D721Med (cell line): ENCODE data around the gene SCYGR6.
A peak's percentile ranks its signal among the peaks of the same experiment; 100 is the strongest.
"Not testable (repeated sequence)": the region's sequence is repeated elsewhere in the genome, so short reads cannot be mapped to it uniquely, and the experiment has no call there.

Source experiments
- DNase-seq: peaks from one replicate; pipeline ENCODE4 v3.0.0; 2011; ENCODE audit warnings: low spot score; ENCODE audit not compliant: insufficient read length
- FAIRE-seq: peaks from 2 replicates; lab custom pipeline; 2011; peaks lifted over from hg19 to GRCh38; lab: Jason Lieb, UNC
- TF ChIP-seq, protein P1 (sequence below): IDR thresholded peaks from 2 replicates; pipeline ENCODE4 v1.5.1; 2012; ENCODE audit warnings: mild to moderate bottlenecking, control low read depth; ENCODE audit not compliant: insufficient read depth; ENCODE audit errors: missing control alignments

Gene SCYGR6

DNA sequence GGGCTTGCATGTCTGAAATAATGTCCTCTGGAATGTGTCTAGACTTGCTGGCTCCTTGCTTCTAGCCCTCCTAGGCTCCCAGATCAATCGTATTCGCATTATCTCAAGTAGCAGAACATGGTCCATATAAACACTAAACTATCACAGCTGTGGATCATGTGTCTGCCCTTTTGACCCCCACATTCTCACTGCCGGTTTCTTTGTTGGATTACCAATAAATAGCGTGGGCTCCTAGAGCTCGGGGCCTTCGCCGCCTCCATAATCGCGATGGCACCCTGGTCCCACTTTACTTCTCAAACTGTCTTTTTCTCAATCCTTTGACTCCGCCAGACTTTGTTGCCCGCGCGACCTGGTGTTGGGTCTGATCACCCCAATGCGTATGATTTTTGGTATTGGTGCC is 14.8 kb upstream of the SCYGR6 start:
- no peak for FAIRE-seq
- TF ChIP-seq, protein P1, sequence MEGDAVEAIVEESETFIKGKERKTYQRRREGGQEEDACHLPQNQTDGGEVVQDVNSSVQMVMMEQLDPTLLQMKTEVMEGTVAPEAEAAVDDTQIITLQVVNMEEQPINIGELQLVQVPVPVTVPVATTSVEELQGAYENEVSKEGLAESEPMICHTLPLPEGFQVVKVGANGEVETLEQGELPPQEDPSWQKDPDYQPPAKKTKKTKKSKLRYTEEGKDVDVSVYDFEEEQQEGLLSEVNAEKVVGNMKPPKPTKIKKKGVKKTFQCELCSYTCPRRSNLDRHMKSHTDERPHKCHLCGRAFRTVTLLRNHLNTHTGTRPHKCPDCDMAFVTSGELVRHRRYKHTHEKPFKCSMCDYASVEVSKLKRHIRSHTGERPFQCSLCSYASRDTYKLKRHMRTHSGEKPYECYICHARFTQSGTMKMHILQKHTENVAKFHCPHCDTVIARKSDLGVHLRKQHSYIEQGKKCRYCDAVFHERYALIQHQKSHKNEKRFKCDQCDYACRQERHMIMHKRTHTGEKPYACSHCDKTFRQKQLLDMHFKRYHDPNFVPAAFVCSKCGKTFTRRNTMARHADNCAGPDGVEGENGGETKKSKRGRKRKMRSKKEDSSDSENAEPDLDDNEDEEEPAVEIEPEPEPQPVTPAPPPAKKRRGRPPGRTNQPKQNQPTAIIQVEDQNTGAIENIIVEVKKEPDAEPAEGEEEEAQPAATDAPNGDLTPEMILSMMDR, result no peak
- no peak for DNase-seq

DNA sequence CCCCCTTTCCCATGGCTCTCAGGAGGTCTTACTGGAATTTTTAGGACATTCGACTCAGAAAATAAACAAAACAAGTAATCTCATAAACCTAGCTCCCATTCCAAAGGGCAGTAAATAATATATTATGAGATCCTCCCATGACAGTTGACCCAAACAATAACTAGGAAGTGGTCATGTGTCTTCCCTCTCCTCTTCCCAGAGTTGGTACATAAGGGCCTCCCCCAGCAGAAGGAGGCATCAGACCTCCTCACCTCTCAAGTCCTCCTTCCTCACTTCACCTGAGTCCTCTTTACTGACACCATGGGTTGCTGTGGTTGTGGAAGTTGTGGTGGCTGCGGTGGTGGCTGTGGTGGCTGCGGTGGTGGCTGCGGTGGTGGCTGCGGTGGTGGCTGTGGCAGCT is 3.5 kb upstream of the SCYGR6 start, which contains the start of gene SCYGR7:
TSS of gene SCYGR7 (plus strand) at position 301 of the 400 bp plus-strand sequence. CDS start at position 301, 0 bp downstream.
- TF ChIP-seq, protein P1, result no peak
- DNase-seq, result no peak
- no peak for FAIRE-seq

DNA sequence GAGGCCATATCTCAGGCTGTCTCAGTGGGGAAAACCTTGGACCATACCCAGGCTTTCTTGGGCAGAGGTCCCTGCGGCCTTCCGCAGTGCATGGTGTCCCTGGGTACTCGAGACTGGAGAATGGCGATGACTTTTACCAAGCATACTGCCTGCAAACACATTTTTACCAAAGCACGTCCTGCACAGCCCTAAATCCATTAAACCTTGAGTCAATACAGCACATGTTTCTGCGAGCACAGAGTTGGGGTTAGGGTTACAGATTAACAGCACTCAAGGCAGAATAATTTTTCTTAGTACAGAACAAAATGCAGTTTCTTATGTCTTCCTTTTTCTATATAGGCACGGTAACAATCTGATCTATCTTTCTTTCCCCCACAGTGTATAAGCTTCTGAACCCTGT is 1.7 kb downstream of the SCYGR6 start:
- not testable (repeated sequence) for FAIRE-seq

DNA sequence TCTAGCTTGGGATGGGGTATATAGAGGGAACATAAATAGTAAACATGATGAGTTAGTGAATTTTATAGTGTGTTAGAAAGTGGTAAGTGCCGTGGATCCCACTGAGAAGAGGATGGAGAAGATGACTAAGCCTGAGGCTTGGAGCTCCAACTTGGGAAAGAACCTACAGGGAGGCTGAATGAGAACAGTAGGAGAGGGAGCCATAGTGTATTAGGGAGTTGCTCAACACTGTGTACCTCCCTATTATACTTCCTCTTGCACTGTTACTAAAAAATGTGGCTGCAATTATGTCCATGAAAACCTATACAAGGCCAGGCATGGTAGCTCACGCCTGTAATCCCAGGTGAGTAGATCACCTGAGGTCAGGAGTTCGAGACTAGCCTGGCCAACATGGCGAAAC is 3.9 kb downstream of the SCYGR6 start:
- TF ChIP-seq, protein P1, result no peak
- FAIRE-seq (no peak), DNase-seq (no peak)

More for the DNA sequence above, 1.7 kb downstream of the SCYGR6 start:
- DNase-seq, result not testable (repeated sequence)

GRCh38 chr2:227719641-227720040 is 4.9 kb downstream of the SCYGR6 start:
- no peak for DNase-seq
- FAIRE-seq, result no peak
- TF ChIP-seq, protein P1, result no peak

- TF ChIP-seq, protein P1, result no peak
- no peak for FAIRE-seq
Measured at GRCh38 chr2:227717687-227718567, 6.6 kb downstream of the SCYGR6 start, which contains the start of gene SLC19A3. SLC19A3 (minus strand) TSS chr2:227718028; CDS start chr2:227702318, 15,710 bp downstream.

DNA sequence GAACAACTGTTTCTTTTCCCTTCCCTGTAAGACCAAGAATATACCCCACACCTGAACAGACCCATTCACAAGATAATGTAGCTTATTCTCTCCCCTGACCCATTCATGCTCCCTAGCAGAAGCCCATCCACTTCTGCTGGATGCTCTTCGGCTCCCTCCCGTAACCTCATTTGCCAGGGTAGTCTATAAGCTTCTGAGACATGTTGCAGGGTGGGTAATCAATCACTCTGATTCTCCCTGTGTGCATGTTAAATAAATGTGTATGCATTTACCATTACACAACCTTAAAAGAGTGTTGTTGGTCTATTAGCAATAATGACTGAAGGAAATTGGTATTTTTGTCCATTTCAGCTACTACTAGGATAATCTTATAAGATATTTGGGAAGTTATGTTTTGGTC is 8.1 kb downstream of the SCYGR6 start:
- FAIRE-seq, result no peak
- no peak for DNase-seq
- TF ChIP-seq, protein P1, result no peak

More at GRCh38 chr2:227717687-227718567, 6.6 kb downstream of the SCYGR6 start, which contains the start of gene SLC19A3:
- DNase-seq, result peak; percentile 46
